IPS-20b (cell line): ENCODE data around the gene KYNU.

Source experiments
- H3K27ac ChIP-seq: one replicate; pipeline ENCODE4 v1.5.1; 2013; ENCODE audit warnings: low read length
- H3K27me3 ChIP-seq: 2 replicates; pipeline ENCODE4 v1.6.1; 2013; ENCODE audit warnings: mild to moderate bottlenecking, low read length, inconsistent platforms; ENCODE audit not compliant: insufficient read depth
- H3K36me3 ChIP-seq: 2 replicates; pipeline ENCODE4 v1.6.1; 2013; ENCODE audit warnings: low read depth, mild to moderate bottlenecking, inconsistent platforms, low read length, moderate library complexity; ENCODE audit not compliant: insufficient read depth
- H3K4me1 ChIP-seq: 2 replicates; pipeline ENCODE4 v1.6.1; 2013; ENCODE audit warnings: mild to moderate bottlenecking, control low read depth, inconsistent platforms, low read length, moderate library complexity; ENCODE audit not compliant: insufficient read depth
- H3K4me3 ChIP-seq: 2 replicates; pipeline ENCODE4 v1.5.1; 2013; ENCODE audit warnings: mild to moderate bottlenecking, low read length, inconsistent platforms
- H3K9ac ChIP-seq: 2 replicates; pipeline ENCODE4 v1.6.1; 2013; ENCODE audit warnings: low read depth, mild to moderate bottlenecking, inconsistent platforms, low read length, moderate library complexity
- H3K9me3 ChIP-seq: 2 replicates; pipeline ENCODE4 v1.6.1; 2013; ENCODE audit warnings: mild to moderate bottlenecking, low read depth, low read length, inconsistent platforms; ENCODE audit not compliant: insufficient read depth

Gene KYNU

GRCh38 chr2:142877216-142877838 is at the start of gene KYNU:
TSS of gene KYNU (plus strand) at chr2:142877664. CDS start at chr2:142885368, 7,704 bp downstream.
- no peak within 1 kb of the TSS for H3K4me3 ChIP-seq
- no peaks in the 10 kb centered on the region for H3K4me1 ChIP-seq
- H3K27ac ChIP-seq: no peak within 1 kb of the TSS
- no peaks in the 10 kb centered on the region for H3K36me3 ChIP-seq
- H3K9me3 ChIP-seq: no peaks in the 10 kb centered on the region
- H3K27me3 ChIP-seq: no peaks in the 10 kb centered on the region
- no peak within 1 kb of the TSS for H3K9ac ChIP-seq

DNA sequence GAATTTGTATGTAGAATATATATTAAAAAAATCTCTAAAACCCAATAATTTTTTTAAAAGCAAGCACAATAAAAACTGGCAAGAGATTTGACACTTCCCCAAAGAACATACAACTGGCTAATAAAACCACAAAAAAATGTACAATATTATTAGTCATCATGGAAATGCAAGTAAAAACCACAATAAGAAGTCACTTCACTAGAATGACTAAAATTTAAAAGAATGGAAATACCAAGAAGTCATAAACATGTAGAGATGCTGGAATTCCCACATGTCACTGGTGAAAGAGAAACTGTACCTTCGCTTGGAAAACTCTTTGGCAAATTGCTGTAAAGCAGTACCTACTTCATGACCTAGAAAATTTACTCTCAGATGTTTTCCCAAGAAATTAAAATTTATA is 43.4 kb upstream of the KYNU start:
- Histone ChIP-seq H3K27me3 (no peaks in the 10 kb centered on the region), H3K4me3 (no peak overlapping the region), H3K36me3 (no peaks in the 10 kb centered on the region), H3K27ac (no peak overlapping the region), H3K9me3 (no peaks in the 10 kb centered on the region), H3K9ac (no peak overlapping the region), H3K4me1 (no peaks in the 10 kb centered on the region)

GRCh38 chr2:142840436-142840835 is 37.0 kb upstream of the KYNU start:
- H3K9ac ChIP-seq: no peak overlapping the region
- H3K4me3 ChIP-seq: no peak overlapping the region
- H3K9me3 ChIP-seq: no peaks in the 10 kb centered on the region
- H3K4me1 ChIP-seq: peaks cover 7% of the 10 kb centered on the region; the same call in 1 of the 2 replicates
- H3K27me3 ChIP-seq: no peaks in the 10 kb centered on the region
- H3K27ac ChIP-seq: no peak overlapping the region
- no peaks in the 10 kb centered on the region for H3K36me3 ChIP-seq

- Histone ChIP-seq H3K27me3 (no peaks in the 10 kb centered on the region), H3K27ac (no peak overlapping the region), H3K4me1 (peaks cover 7% of the 10 kb centered on the region; the same call in 1 of the 2 replicates), H3K36me3 (no peaks in the 10 kb centered on the region), H3K9me3 (no peaks in the 10 kb centered on the region), H3K9ac (no peak overlapping the region), H3K4me3 (no peak overlapping the region)
Observed at GRCh38 chr2:142841788-142842187, 35.7 kb upstream of the KYNU start.

GRCh38 chr2:142842369-142842768 is 35.1 kb upstream of the KYNU start:
- H3K27me3 ChIP-seq: no peaks in the 10 kb centered on the region
- no peak overlapping the region for H3K9ac ChIP-seq
- H3K36me3 ChIP-seq: no peaks in the 10 kb centered on the region
- no peak overlapping the region for H3K27ac ChIP-seq
- H3K4me3 ChIP-seq: no peak overlapping the region
- H3K9me3 ChIP-seq: no peaks in the 10 kb centered on the region
- peaks cover 7% of the 10 kb centered on the region; the same call in 1 of the 2 replicates for H3K4me1 ChIP-seq

DNA sequence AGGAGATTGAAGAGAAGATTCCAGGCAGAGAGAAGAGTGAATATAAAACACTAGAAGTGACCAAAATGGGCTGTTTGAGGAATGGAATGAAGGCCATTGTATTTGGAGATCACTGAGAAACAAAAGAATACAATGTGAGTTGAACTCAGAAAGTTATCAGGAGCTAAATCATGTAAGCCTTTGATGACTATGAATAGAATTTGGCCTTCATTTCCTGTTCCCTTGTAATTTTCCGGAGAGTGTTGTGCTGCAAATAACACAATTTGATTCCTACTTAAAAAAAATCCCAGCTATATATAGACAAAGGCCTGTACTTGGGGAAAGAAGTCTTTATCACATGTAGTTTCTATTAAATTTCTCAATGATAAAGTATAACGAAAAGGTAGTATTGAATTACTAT is 33.7 kb upstream of the KYNU start:
- Histone ChIP-seq H3K27ac (no peak overlapping the region), H3K36me3 (no peaks in the 10 kb centered on the region), H3K27me3 (no peaks in the 10 kb centered on the region), H3K4me3 (no peak overlapping the region), H3K9me3 (no peaks in the 10 kb centered on the region), H3K4me1 (peaks cover 7% of the 10 kb centered on the region; the same call in 1 of the 2 replicates), H3K9ac (no peak overlapping the region)

DNA sequence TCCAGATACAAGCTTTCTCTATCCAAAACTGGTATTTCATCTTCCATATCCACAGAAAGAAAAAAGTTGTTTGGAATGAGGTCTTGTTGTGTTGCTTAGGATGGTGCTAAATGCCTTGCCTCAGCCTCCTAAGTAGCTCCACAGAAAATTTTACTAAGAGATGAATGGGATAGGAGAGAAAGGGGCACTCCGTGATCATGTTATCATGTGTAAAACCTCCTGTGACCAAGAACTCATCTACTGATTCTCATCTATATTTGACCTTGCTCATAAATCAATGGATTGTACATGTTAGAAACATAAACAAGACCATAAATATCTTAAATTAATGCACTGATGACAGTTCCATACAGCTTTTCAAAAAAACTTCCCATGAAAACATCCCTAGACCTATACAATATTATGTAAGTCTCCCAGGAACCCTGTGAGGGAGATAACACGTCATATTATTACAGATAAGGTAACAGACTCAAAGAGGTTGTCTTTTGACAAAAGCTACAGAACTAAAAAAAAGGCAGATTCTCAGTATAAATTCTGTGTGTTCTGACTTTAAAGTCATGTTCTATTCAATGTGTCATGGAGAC is 29.3 kb upstream of the KYNU start:
- Histone ChIP-seq H3K9me3 (no peaks in the 10 kb centered on the region), H3K36me3 (no peaks in the 10 kb centered on the region), H3K27ac (no peak overlapping the region)

GRCh38 chr2:142849820-142850219 is 27.6 kb upstream of the KYNU start:
- Histone ChIP-seq H3K9ac (no peak overlapping the region), H3K4me1 (no peaks in the 10 kb centered on the region), H3K4me3 (no peak overlapping the region), H3K9me3 (no peaks in the 10 kb centered on the region), H3K27me3 (no peaks in the 10 kb centered on the region), H3K36me3 (no peaks in the 10 kb centered on the region), H3K27ac (no peak overlapping the region)

More for the DNA sequence above, 29.3 kb upstream of the KYNU start:
- peaks cover 7% of the 10 kb centered on the region; the same call in 1 of the 2 replicates for H3K4me1 ChIP-seq
- H3K27me3 ChIP-seq: no peaks in the 10 kb centered on the region
- H3K4me3 ChIP-seq: no peak overlapping the region
- H3K9ac ChIP-seq: no peak overlapping the region

- H3K27me3 ChIP-seq: no peaks in the 10 kb centered on the region
- no peak overlapping the region for H3K9ac ChIP-seq
- no peak overlapping the region for H3K4me3 ChIP-seq
- no peak overlapping the region for H3K27ac ChIP-seq
- H3K4me1 ChIP-seq: no peaks in the 10 kb centered on the region
- no peaks in the 10 kb centered on the region for H3K9me3 ChIP-seq
- H3K36me3 ChIP-seq: no peaks in the 10 kb centered on the region
Observed at GRCh38 chr2:142853912-142854311, 23.6 kb upstream of the KYNU start.

GRCh38 chr2:142857256-142858164 is 20.0 kb upstream of the KYNU start:
- Histone ChIP-seq H3K36me3 (no peaks in the 10 kb centered on the region), H3K9ac (no peak overlapping the region), H3K9me3 (no peaks in the 10 kb centered on the region), H3K27me3 (no peaks in the 10 kb centered on the region), H3K4me3 (no peak overlapping the region), H3K27ac (no peak overlapping the region), H3K4me1 (no peaks in the 10 kb centered on the region)

GRCh38 chr2:142858961-142859360 is 18.5 kb upstream of the KYNU start:
- Histone ChIP-seq H3K27ac (no peak overlapping the region), H3K9me3 (no peaks in the 10 kb centered on the region), H3K4me1 (no peaks in the 10 kb centered on the region), H3K27me3 (no peaks in the 10 kb centered on the region), H3K9ac (no peak overlapping the region), H3K36me3 (no peaks in the 10 kb centered on the region), H3K4me3 (no peak overlapping the region)
